Measurements from ENCODE around the gene POLR2I.
"Not testable (repeated sequence)": the region's sequence is repeated elsewhere in the genome, so short reads cannot be mapped to it uniquely, and the experiment has no call there.

The POLR2I gene

DNA sequence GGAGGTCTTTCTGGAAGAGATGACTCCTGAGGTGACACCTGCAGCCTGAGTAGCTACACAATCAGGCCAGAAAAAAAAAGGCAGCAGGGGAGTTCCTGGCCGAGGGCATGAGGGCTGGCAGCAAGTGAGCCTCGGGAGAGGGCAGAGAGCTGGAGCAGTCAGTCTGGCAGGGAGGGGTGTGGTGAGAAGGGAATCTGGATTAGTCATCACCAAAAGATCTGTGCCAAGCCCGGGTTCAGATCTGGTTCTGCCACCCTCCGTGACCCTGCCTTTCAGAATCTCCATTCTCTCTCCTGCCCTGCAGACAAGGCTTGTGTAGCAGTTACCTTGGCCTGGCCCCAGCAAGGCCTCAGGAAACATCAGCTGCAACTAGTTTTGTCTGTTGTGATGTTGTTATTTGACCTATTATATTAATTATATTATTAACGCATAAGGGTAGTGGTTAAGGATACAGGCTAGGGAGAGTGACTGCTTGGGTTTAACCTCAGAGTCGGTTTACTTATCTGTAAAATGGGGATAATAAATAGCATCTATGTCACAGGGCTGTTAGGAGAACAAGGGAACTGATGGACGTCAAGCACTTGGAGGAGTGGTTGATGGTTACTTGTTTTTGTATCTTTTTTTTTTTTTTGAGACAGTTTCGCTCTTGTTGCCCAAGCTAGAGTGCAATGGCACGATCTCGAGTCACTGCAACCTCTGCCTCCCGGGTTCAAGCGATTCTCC lies 22.4 kb upstream of the POLR2I start:
- H3K27me3 ChIP-seq = no peaks in the 10 kb centered on the region
- H3K36me3 ChIP-seq = peaks cover 4% of the 10 kb centered on the region
- no peaks in the 10 kb centered on the region for H3K9me3 ChIP-seq
- no peak overlapping the region for H3K4me2 ChIP-seq
- peaks cover 10% of the 10 kb centered on the region for H4K20me1 ChIP-seq
- TF ChIP-seq Cebpa-rat (IDR thresholded peaks at IDR 0.05) = no peak
- peaks cover 17% of the 10 kb centered on the region for H3K4me1 ChIP-seq
- H3K9ac ChIP-seq = no peak overlapping the region
- H3K27ac ChIP-seq = no peak overlapping the region
- no peak overlapping the region for H3K4me3 ChIP-seq

DNA sequence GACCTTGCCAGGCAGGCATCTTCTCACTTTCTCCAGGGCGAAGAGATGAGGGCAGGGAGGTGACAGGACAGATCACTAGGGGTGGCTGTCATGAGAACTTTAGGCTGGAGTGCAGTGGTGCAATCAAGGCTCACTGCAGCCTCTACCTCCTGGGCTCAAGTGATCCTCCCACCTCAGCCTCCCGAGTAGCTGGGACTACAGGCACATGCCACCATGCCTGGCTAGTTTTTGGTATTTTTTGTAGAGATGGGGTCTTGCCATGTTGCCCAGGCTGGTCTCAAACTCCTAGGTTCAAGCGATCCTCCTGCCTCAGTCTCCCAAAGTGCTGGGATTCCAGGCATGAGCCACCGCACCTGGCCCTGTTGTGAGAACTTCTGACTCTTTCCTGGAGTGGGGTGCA lies 20.2 kb upstream of the POLR2I start:
- H3K4me1 ChIP-seq = peaks cover 31% of the 10 kb centered on the region
- H3K9me3 ChIP-seq, H3K4me3 ChIP-seq, H4K20me1 ChIP-seq, H3K9ac ChIP-seq, H3K27me3 ChIP-seq, H3K4me2 ChIP-seq, H3K27ac ChIP-seq, H3K36me3 ChIP-seq: not testable (repeated sequence)

DNA sequence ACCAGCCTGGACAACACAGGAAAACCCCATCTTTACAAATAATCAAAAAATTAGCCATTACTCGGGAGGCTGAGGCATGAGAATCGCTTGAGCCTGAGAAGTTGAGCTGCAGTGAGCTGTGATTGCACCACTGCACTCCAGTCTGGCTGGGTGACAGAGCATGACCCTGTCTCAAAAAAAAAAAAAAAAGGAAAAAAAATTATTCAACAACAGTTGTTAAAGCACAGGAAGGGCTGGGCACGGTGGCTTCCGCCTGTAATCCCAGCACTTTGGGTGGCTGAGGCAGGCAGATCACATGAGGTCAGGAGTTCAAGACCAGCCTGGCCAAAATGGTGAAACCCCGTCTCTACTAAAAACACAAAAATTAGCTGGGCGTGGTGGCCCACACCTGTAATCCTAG lies 16.5 kb upstream of the POLR2I start:
- peak; percentile 70; the same call in 1 of the 2 replicates for TF ChIP-seq Cebpa-rat (IDR thresholded peaks at IDR 0.05)
- H3K4me3 ChIP-seq, H3K9me3 ChIP-seq, H3K36me3 ChIP-seq, H3K27me3 ChIP-seq, H4K20me1 ChIP-seq, H3K9ac ChIP-seq: not testable (repeated sequence)
- Histone ChIP-seq H3K4me1 (peaks cover 50% of the 10 kb centered on the region), H3K27ac (peak overlapping the region; percentile 58), H3K4me2 (peak overlapping the region; percentile 65)

DNA sequence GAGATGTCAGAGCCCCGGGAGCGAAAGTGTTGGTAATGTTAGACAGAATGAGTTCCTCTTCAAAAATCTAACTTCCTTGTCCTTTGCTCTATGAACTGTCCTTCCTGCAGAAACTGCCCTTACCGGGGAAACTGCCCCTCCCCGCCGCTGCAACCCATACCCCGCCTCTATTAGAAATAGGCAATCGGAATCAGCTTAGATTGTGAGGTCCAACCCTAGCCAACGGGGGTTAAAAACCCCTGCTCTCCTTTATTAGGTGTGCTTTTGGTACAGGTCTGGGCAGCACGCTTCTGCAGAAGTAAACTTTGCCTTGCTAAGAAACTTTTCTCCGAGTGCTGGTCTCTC lies 13.7 kb upstream of the POLR2I start:
- H3K27ac ChIP-seq = peak overlapping the region; percentile 83
- no peaks in the 10 kb centered on the region for H4K20me1 ChIP-seq
- H3K27me3 ChIP-seq = no peaks in the 10 kb centered on the region
- H3K36me3 ChIP-seq = peaks cover 29% of the 10 kb centered on the region
- H3K4me1 ChIP-seq = peaks cover 57% of the 10 kb centered on the region
- no peaks in the 10 kb centered on the region for H3K9me3 ChIP-seq
- peak overlapping the region; percentile 82 for H3K9ac ChIP-seq
- TF ChIP-seq Cebpa-rat (IDR thresholded peaks at IDR 0.05) = no peak
- peak overlapping the region; percentile 90 for H3K4me2 ChIP-seq
- H3K4me3 ChIP-seq = peak overlapping the region; percentile 68

DNA sequence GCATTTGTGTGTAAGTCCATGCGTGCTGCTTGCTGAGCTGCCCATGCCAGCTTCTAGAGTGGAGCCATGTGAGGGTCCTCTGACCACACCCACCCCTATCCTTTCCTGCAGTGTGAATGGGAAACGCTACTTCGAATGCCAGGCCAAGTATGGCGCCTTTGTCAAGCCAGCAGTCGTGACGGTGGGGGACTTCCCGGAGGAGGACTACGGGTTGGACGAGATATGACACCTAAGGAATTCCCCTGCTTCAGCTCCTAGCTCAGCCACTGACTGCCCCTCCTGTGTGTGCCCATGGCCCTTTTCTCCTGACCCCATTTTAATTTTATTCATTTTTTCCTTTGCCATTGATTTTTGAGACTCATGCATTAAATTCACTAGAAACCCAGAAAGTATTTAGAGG lies 10.9 kb upstream of the POLR2I start:
- Histone ChIP-seq H3K9ac (no peak overlapping the region), H3K27ac (no peak overlapping the region), H3K4me3 (no peak overlapping the region), H3K36me3 (peaks cover 56% of the 10 kb centered on the region), H3K27me3 (no peaks in the 10 kb centered on the region), H3K4me1 (peaks cover 56% of the 10 kb centered on the region), H3K4me2 (no peak overlapping the region), H3K9me3 (no peaks in the 10 kb centered on the region), H4K20me1 (no peaks in the 10 kb centered on the region)
- no peak for TF ChIP-seq Cebpa-rat (IDR thresholded peaks at IDR 0.05)

DNA sequence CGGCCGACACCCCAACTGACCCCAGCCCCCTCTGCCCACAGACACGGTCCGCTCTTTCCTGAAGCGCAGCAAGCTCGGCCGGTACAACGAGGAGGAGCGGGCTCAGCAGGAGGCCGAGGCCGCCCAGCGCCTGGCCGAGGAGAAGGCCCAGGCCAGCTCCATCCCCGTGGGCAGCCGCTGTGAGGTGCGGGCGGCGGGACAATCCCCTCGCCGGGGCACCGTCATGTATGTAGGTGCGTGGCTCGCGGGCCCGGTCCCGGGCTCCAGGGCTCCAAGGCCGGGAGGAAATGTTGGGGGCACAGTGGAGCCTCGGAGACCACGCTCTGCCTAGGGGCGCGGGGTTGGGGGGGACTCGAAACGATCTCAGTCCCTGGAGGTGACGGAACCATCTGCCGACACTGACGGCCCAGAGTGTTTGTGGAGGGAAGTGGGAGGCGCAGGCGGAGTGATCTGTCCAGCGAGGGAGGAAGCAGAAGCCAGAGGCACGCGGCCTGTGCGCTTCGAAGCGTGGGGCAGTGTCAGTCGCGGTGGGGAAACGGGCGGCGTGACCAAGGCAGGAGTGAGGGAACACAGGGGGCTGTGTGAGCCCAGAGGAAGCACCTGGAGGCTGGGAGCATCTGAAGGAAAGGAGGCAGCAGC lies 6.9 kb upstream of the POLR2I start:
- no peaks in the 10 kb centered on the region for H3K9me3 ChIP-seq
- 0 out of 2 replicates have a peak overlapping the region, but pooled peaks have one; percentile 8 for H3K9ac ChIP-seq
- TF ChIP-seq Cebpa-rat (IDR thresholded peaks at IDR 0.05) = no peak
- H3K27me3 ChIP-seq = no peaks in the 10 kb centered on the region
- no peak overlapping the region for H3K4me3 ChIP-seq
- H3K4me2 ChIP-seq = peak overlapping the region; percentile 24
- H3K36me3 ChIP-seq = peaks cover 95% of the 10 kb centered on the region
- peaks cover 9% of the 10 kb centered on the region; the same call in 1 of the 2 replicates for H4K20me1 ChIP-seq
- peaks cover 53% of the 10 kb centered on the region for H3K4me1 ChIP-seq
- no peak overlapping the region for H3K27ac ChIP-seq

DNA sequence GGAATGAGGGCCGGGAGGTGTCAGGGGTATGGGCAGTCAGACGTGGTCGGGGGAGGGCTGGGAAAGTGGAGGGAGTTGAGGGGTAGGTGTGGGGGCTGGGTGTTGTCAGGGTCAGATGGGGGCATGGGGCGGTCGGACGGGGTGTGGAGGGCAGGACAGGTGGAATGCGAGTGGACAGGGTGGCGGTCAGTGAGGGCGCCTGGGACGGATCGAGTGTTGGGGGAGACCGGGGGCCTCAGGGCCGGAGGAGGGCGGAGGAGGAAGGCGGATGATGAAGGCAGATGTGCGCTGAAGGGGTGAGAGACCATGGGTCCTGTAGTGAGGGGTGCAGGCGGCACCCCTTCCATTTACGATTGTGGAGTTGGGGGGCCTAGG lies 6.3 kb upstream of the POLR2I start:
- TF ChIP-seq Cebpa-rat (IDR thresholded peaks at IDR 0.05) = no peak
- Histone ChIP-seq H3K4me2 (peak overlapping the region; percentile 55), H3K27ac (no peak overlapping the region; the same call in 1 of the 2 replicates), H3K4me1 (peaks cover 53% of the 10 kb centered on the region), H3K4me3 (no peak overlapping the region), H4K20me1 (peaks cover 15% of the 10 kb centered on the region; the same call in 1 of the 2 replicates), H3K27me3 (no peaks in the 10 kb centered on the region), H3K9me3 (no peaks in the 10 kb centered on the region), H3K9ac (no peak overlapping the region), H3K36me3 (peaks cover 94% of the 10 kb centered on the region)

DNA sequence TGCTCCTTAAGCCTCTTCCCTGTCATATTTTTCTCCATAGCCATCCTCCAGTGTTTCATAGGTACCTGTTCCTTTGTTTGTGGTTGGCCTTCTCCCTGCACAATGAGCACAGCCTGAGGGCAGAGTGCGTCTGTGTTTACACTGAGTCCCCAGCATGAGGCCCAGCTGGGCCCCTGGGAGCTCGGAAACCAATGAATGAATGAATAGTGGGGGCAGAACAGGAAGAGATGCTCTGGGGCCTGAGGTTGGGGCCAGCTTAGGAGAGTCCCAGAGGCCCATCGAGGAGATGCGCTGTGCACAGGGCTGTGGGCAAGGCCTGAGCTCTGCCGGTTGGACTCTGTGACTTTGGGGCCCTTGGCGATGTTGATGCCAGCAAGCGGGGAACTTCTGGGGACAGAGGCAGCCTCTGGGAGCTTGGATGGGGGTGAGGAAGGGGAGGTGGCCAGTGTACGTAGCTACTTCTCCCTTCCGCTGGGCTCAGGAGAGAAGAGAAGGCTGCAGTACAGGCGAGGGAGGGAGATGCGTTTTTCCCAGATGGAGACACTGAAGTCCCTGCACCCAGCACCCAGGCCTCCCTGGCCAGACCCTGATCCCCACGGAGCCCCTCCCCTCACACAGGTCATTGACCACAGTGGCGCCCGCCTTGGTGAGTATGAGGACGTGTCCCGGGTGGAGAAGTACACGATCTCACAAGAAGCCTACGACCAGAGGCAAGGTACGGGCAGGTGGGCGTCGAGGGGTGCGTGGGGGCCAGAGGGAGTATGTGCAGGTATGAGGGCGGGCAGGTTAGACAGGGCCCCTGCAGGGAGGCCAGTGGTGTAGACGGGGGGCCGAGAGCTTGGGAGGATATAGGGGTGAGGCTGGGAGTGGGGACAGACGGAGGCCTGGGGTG lies 5.7 kb upstream of the POLR2I start:
- Histone ChIP-seq H3K4me3 (no peak overlapping the region), H3K4me2 (peak overlapping the region; percentile 55), H4K20me1 (peaks cover 17% of the 10 kb centered on the region; the same call in 1 of the 2 replicates), H3K36me3 (peaks cover 87% of the 10 kb centered on the region), H3K27me3 (no peaks in the 10 kb centered on the region), H3K27ac (peak overlapping the region; percentile 44; the same call in 1 of the 2 replicates), H3K9me3 (no peaks in the 10 kb centered on the region), H3K9ac (peak overlapping the region; percentile 50), H3K4me1 (peaks cover 50% of the 10 kb centered on the region)
- TF ChIP-seq Cebpa-rat (IDR thresholded peaks at IDR 0.05) = no peak

DNA sequence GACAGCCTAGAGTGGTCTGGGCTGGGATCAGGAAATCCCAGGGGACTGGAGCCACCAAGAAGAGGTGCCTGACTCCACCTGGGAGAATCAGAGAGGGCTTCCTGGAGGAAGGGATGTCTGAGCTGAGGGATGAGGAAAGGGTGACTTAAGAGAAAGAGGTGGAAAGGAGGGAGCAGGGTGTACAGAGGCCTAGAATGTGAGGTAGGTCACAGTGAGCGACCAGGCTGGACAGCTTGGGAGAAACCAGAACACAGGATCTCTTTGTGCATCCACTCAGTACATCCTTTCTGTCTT lies 1.6 kb upstream of the POLR2I start:
- H3K27ac ChIP-seq = peak overlapping the region; percentile 65; the same call in 1 of the 2 replicates
- H3K9me3 ChIP-seq = no peaks in the 10 kb centered on the region
- H3K36me3 ChIP-seq = peaks cover 71% of the 10 kb centered on the region
- H3K4me2 ChIP-seq = peak overlapping the region; percentile 95
- no peak for TF ChIP-seq Cebpa-rat (IDR thresholded peaks at IDR 0.05)
- H3K27me3 ChIP-seq = no peaks in the 10 kb centered on the region
- H3K4me1 ChIP-seq = peaks cover 57% of the 10 kb centered on the region
- H3K9ac ChIP-seq = peak overlapping the region; percentile 83
- peak overlapping the region; percentile 93 for H3K4me3 ChIP-seq
- H4K20me1 ChIP-seq = peaks cover 28% of the 10 kb centered on the region

Measured in BLaER1 (cell line).